OCI-LY3 (cell line): ENCODE results near the gene ZKSCAN1.
A peak's percentile ranks its signal among the peaks of the same experiment; 100 is the strongest.

Source experiments
- H2AFZ ChIP-seq: fragments of 200-600, 300-600 bp; shearing (Covaris generic); 2 replicates; pipeline ENCODE4 v1.6.0; 2014; ENCODE audit warnings: antibody characterized with exemption, low read depth, low read length
- H3K27ac ChIP-seq: fragments of 200-600, 300-600 bp; sonication (generic); 2 replicates; pipeline ENCODE4 v1.5.1; 2014; ENCODE audit warnings: mild to moderate bottlenecking, low read length, moderate library complexity, mixed read lengths
- H3K27me3 ChIP-seq: fragments of 200-600, 300-600 bp; sonication (generic); 2 replicates; pipeline ENCODE4 v1.6.1; 2014; ENCODE audit warnings: low read depth, low read length, mixed read lengths
- H3K36me3 ChIP-seq: fragments of 200-600, 300-600 bp; sonication (generic); replicated peaks from 2 replicates; pipeline ENCODE3; 2014; ENCODE audit warnings: low read depth, low read length, mixed read lengths
- H3K4me1 ChIP-seq: fragments of 300-600, 200-600 bp; sonication (generic); 2 replicates; pipeline ENCODE4 v1.6.1; 2014; ENCODE audit warnings: low read length, mixed read lengths
- H3K4me2 ChIP-seq: fragments of 200-600, 300-600 bp; sonication (generic); 2 replicates; pipeline ENCODE4 v1.6.1; 2014; ENCODE audit warnings: low read length, mixed read lengths
- H3K4me3 ChIP-seq: fragments of 300-600, 200-600 bp; sonication (generic); 2 replicates; pipeline ENCODE4 v1.5.1; 2014; ENCODE audit warnings: antibody characterized with exemption, mild to moderate bottlenecking, low read length, moderate library complexity
- H3K79me2 ChIP-seq: fragments of 300-600, 200-600 bp; shearing (Covaris generic); 2 replicates; pipeline ENCODE4 v1.6.1; 2014; ENCODE audit warnings: mild to moderate bottlenecking, low read length, mixed read lengths
- H3K9ac ChIP-seq: fragments of 300-600, 200-600 bp; shearing (Covaris generic); 2 replicates; pipeline ENCODE4 v1.6.0; 2014; ENCODE audit warnings: mild to moderate bottlenecking, low read length, moderate library complexity
- H3K9me3 ChIP-seq: fragments of 200-600, 300-600 bp; shearing (Covaris generic); 2 replicates; pipeline ENCODE4 v1.6.1; 2014; ENCODE audit warnings: low read length, mixed read lengths; ENCODE audit not compliant: insufficient read depth
- H4K20me1 ChIP-seq: fragments of 200-600, 300-600 bp; sonication (generic); 2 replicates; pipeline ENCODE4 v1.6.1; 2016; ENCODE audit warnings: low read length, mixed read lengths; ENCODE audit not compliant: insufficient read depth
- EZH2phosphoT487 ChIP-seq: fragments of 200-600 bp; shearing (Covaris generic); IDR thresholded peaks from 2 replicates; pipeline ENCODE4 v1.6.1; 2018; ENCODE audit warnings: antibody characterized with exemption, mixed run types, low read depth
- TF ChIP-seq, protein P1 (sequence below): fragments of 200-600, 300-600 bp; sonication (generic); IDR thresholded peaks from 2 replicates; pipeline ENCODE4 v1.5.1; 2014; ENCODE audit warnings: antibody characterized with exemption, low read length, low read depth

ZKSCAN1 gene

DNA sequence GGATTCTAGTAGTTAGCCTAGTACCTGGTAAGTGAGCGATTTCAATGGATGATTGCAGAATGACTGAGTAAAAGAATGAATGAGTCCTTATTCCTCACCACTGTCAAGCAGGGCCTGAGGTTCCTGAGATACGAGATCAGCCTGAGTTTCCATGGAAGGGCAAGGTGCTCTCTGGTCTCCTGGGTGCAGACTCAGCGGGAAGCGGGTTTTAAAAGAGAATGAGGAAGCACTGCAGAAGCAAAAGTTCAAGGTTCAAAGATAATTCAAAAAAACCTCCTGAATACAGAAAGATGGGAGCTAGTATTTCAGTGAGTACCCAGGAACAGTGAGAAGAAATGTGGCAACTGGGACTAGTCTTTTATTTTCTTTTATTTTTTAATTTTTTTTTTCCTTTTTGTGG, 61.8 kb downstream of the ZKSCAN1 start:
- Histone ChIP-seq H3K27ac (no peak overlapping the region), H3K4me2 (no peak overlapping the region), H3K36me3 (peaks cover 55% of the 10 kb centered on the region), H3K9me3 (no peaks in the 10 kb centered on the region), H3K4me3 (no peak overlapping the region), H3K27me3 (no peaks in the 10 kb centered on the region), H3K9ac (no peak overlapping the region), H3K79me2 (peaks cover 53% of the 10 kb centered on the region), H4K20me1 (no peaks in the 10 kb centered on the region), H3K4me1 (peaks cover 7% of the 10 kb centered on the region; the same call in 1 of the 2 replicates), H2AFZ (no peak overlapping the region)
- TF ChIP-seq EZH2phosphoT487: no peak

DNA sequence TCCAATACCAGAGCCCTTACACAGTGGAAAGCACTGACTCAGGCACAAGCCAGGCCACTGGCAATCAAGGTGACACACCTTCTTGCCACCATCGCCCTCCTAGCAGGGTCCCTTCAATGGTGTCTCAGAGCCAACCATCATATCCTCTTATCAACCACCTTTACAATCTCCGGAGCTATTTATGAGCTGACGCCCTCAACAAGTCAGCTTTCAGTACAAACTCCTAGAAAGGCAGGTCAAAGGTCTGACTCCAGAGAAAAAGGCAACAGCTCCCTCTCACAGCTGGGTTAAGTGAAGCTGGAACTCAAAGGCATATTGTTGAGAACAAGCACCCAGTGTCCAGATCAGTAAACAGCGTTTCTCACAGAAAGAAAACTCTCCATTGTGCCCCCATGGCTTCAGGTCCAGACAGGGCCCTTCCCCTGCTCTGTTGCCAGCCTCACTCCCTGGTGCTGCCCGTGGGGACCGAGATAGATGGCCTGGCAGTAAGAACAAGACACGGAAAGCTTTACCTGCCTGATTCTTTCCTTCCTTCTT, 63.7 kb downstream of the ZKSCAN1 start:
- Histone ChIP-seq H3K4me3 (no peak overlapping the region), H3K4me1 (peaks cover 12% of the 10 kb centered on the region), H2AFZ (no peak overlapping the region), H3K4me2 (no peak overlapping the region), H3K36me3 (peaks cover 38% of the 10 kb centered on the region), H4K20me1 (no peaks in the 10 kb centered on the region), H3K79me2 (peaks cover 53% of the 10 kb centered on the region), H3K27me3 (no peaks in the 10 kb centered on the region), H3K27ac (no peak overlapping the region), H3K9me3 (no peaks in the 10 kb centered on the region), H3K9ac (no peak overlapping the region)
- TF ChIP-seq, protein P1, sequence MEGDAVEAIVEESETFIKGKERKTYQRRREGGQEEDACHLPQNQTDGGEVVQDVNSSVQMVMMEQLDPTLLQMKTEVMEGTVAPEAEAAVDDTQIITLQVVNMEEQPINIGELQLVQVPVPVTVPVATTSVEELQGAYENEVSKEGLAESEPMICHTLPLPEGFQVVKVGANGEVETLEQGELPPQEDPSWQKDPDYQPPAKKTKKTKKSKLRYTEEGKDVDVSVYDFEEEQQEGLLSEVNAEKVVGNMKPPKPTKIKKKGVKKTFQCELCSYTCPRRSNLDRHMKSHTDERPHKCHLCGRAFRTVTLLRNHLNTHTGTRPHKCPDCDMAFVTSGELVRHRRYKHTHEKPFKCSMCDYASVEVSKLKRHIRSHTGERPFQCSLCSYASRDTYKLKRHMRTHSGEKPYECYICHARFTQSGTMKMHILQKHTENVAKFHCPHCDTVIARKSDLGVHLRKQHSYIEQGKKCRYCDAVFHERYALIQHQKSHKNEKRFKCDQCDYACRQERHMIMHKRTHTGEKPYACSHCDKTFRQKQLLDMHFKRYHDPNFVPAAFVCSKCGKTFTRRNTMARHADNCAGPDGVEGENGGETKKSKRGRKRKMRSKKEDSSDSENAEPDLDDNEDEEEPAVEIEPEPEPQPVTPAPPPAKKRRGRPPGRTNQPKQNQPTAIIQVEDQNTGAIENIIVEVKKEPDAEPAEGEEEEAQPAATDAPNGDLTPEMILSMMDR: no peak
- no peak for TF ChIP-seq EZH2phosphoT487

DNA sequence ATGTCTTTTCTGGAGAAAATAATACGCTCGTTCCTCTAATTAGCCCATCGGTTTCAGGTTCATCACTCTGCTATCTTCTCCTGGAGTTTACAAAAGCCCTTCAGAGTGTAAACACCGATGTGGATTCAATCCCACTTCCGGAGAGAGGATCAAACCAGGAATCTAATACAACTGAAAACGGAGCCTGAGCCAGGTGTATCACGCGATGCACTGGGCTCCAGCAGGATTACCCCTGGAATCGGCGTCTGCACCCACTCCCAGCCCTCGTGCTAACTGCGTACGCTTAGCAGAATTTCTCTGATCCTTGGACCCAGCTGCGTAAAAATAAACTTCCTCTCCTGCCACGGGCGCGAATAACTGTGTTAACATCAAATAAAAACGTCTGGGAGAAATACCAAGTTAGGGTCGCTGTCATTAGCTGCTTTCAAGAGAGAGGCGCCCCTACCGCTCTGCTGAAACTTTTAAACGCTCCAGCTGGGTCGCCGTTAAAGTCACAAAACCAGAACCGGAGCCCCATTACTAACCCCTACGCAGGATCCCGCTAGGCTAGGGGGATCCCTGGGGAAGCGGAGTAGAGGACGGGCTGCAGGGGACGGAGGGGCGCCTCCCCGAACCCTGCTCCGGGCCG, 65.6 kb downstream of the ZKSCAN1 start:
- Histone ChIP-seq H3K36me3 (peaks cover 20% of the 10 kb centered on the region), H2AFZ (no peak overlapping the region), H3K27me3 (peaks cover 12% of the 10 kb centered on the region; the same call in 1 of the 2 replicates), H3K9me3 (no peaks in the 10 kb centered on the region), H3K27ac (peak overlapping the region; percentile 30), H3K4me2 (peak overlapping the region; percentile 97), H3K9ac (peak overlapping the region; percentile 87), H3K4me1 (peaks cover 12% of the 10 kb centered on the region), H4K20me1 (no peaks in the 10 kb centered on the region), H3K79me2 (peaks cover 53% of the 10 kb centered on the region), H3K4me3 (peak overlapping the region; percentile 99)
- TF ChIP-seq EZH2phosphoT487: no peak
- TF ChIP-seq, protein P1: no peak

GRCh38 chr7:100081535-100082102, 66.2 kb downstream of the ZKSCAN1 start, which contains the start of gene ZNF3:
ZNF3 (minus strand) TSS chr7:100081723; CDS start chr7:100077357, 4,366 bp downstream.
- peaks cover 17% of the 10 kb centered on the region for H3K36me3 ChIP-seq
- H3K27me3 ChIP-seq: peaks cover 12% of the 10 kb centered on the region; the same call in 1 of the 2 replicates
- peak within 1 kb of the TSS; percentile 87 for H3K9ac ChIP-seq
- peaks cover 12% of the 10 kb centered on the region for H3K4me1 ChIP-seq
- H4K20me1 ChIP-seq: no peaks in the 10 kb centered on the region
- peak within 1 kb of the TSS; percentile 99 for H3K4me3 ChIP-seq
- H3K27ac ChIP-seq: peak within 1 kb of the TSS; percentile 65
- H3K79me2 ChIP-seq: peaks cover 50% of the 10 kb centered on the region
- TF ChIP-seq, protein P1: peak; percentile 93
- no peak for TF ChIP-seq EZH2phosphoT487
- H3K4me2 ChIP-seq: peak within 1 kb of the TSS; percentile 97
- no peaks in the 10 kb centered on the region for H3K9me3 ChIP-seq
- peak within 1 kb of the TSS; percentile 27; the same call in 1 of the 2 replicates for H2AFZ ChIP-seq
